GM12801 (cell line): ENCODE measurements around the gene IL19.

Source experiments
- TF ChIP-seq, protein P1 (sequence below): IDR thresholded peaks from one replicate; pipeline ENCODE4 v1.5.1; 2011; ENCODE audit warnings: control low read depth; ENCODE audit not compliant: insufficient read length; ENCODE audit errors: extremely low read depth

IL19 gene

DNA sequence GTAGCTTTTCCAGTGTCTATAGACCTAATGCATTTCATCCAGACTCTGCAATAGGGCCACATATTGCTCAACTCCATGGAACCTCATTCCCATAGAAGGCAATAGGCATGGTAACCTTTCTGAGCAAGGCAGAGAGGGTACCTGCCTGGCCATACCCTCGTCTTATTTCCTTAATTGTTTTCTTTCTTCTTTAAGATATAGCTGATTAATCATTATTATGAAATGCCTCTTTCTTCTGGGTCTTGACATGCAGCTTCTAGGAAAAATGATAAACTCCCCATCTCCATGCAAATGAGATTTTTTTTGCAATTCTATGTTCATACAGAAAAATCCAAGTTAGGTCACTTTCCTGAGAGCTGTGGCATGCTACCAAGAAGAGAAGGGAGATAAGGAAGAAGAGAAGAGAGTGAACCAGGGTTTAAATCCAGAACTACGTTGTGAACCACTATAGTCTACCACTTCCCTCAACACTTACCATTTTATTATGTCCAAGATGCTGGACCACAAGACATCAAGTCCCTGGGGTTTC lies 61.8 kb downstream of the IL19 start:
- TF ChIP-seq, protein P1, sequence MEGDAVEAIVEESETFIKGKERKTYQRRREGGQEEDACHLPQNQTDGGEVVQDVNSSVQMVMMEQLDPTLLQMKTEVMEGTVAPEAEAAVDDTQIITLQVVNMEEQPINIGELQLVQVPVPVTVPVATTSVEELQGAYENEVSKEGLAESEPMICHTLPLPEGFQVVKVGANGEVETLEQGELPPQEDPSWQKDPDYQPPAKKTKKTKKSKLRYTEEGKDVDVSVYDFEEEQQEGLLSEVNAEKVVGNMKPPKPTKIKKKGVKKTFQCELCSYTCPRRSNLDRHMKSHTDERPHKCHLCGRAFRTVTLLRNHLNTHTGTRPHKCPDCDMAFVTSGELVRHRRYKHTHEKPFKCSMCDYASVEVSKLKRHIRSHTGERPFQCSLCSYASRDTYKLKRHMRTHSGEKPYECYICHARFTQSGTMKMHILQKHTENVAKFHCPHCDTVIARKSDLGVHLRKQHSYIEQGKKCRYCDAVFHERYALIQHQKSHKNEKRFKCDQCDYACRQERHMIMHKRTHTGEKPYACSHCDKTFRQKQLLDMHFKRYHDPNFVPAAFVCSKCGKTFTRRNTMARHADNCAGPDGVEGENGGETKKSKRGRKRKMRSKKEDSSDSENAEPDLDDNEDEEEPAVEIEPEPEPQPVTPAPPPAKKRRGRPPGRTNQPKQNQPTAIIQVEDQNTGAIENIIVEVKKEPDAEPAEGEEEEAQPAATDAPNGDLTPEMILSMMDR, result no peak

DNA sequence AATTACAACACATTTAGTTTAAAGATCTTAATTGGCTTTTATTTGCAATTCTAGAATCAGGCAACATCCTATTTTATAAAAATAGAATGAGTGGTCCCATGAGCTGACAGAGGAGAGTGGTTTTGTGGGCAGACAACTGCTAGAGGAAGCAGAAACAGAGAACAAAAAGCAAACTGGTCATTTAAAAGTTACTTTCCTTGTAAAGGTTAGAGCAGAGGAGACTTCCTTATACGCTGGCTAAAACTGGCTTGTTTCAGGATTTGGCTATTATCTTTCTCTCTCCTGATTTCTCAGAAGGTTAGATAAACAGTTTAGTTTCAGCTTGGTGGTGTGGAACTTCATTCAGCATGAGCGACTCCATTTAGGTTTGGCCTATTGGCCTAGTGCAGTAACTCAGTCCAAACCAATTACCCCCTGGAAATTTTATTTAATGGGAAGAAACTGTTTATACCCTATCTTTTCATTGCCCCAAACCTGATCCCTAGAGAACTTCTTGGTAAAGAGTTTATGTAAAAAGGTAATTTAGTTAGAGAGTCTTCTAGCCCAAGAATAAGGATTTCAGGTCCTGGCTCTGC lies 62.6 kb downstream of the IL19 start:
- TF ChIP-seq, protein P1, result no peak

DNA sequence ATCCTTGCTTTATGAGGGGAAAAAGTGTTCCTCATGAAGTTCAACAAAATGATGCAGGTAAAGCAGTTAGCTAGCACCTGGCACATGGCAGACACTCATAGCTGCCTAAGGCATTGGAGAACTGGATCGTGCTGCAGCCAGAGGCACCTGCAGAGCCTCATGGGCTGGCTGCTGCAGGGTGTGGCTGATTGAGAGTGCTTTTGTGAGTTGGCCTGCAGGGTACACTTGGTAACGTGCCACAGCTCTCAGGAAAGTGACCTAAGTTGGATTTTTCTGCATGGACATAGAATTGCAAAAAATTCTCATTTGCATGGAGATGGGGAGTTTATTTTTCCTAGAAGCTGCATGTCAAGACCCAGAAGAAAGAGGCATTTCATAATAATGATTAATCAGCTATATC lies 63.2 kb downstream of the IL19 start:
- TF ChIP-seq, protein P1, result no peak

DNA sequence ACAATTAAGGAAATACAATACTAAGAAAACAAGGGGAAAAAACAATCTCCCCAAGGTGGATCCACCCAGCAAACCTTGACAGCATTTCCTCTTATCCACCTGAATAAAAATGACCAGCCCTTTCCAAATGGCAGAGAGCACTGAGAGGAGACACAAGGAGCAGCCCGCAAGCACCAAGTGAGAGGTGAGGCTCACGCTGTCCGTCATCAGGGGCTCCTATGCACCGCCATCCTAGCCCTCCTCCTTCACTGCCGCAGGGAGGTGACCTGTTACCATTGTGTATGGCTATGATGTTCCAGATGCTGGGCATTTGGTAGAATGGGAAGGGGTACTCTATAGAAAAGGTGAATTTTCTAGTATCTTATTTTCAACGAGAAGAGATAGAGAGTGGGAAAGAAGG lies 63.6 kb downstream of the IL19 start:
- TF ChIP-seq, protein P1, result no peak

DNA sequence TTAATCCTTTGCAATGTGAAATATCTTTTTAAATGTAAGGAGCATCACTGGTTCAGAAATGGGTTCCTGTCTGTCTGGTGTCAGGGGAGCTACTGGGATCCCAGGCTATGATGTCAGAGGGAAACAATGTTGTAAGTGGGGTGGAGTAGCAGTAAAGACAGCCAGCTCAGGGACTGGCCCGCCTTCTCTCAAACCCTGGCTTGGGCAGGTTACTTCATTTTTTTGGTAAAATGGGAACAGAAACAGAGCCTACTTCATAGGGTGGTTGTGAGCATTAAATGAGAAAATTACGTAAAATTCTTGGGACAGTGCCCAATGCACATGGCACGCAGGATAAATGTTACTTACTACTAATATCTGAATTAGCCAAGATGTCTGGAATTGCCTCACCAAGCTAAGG lies 64.1 kb downstream of the IL19 start:
- TF ChIP-seq, protein P1, result no peak

DNA sequence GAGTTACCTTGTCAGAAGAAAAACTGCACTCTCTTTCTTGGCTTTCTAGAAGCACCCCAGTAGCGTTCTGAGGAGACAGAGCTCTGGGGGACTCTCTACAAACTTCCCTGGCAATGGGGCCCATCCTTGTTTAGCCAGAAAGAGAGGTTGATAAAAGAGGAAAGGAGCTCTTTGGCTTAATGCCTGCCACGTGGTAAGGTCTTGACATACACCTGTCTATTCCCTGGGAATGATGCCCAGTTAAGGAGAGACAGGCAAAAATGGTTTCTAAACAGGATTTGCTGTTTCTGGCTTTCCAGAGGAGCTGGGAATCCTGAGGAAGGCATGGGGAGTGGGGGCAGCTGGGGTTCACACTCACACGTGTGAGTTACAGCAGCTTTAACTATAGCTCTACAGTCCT lies 64.6 kb downstream of the IL19 start:
- TF ChIP-seq, protein P1, result no peak

DNA sequence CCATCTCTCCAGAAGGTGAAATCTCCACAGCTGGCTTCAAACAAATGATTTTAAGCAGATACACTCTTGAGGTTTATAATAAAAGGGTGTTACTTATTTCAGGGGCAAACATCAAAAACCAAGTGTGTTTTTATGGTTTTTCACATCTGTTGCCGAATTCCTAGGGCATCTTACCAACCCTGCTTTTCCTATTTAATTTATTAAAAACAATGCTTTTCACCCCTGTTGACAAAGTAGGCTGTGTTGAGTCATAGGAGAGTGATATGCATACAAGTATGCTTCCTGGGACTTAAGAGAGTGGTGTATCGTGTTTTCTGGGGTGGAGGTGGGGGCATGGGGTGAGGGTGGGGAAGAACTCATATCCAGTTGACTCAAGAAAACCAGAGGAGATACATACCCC lies 65.5 kb downstream of the IL19 start:
- TF ChIP-seq, protein P1, result no peak
